Right ventricle myocardium superior (tissue), 1 donor: ENCODE results near the gene CARD19. TPM values are rescaled to one million over a fixed set of nuclear protein-coding genes. Genes with fewer than 3 reads are reported as not detected.

ENCODE experiments used
- ATAC-seq: fragments of 200-7000 bp; cut with Tn5 transposase; one replicate; pipeline ENCODE4 v1.9.1; 2020; ENCODE audit warnings: mild to moderate bottlenecking; ENCODE audit not compliant: poor library complexity
- DNase-seq: peaks from one replicate; pipeline ENCODE4 v3.0.0-alpha.2; 2020
- intact Hi-C: fragments of 100-400 bp; cut with DNase I; formaldehyde crosslinking; loops from one replicate; pipeline ENCODE4 v1.11.2; 2022
- long read RNA-seq: library from polyadenylated mRNA; unstranded; transcript quantifications from one replicate; pipeline ENCODE4 v2.0.0, GENCODE V29; 2021
- total RNA-seq: library from RNA; stranded (reverse); fragmentation: NEBNext Ultra II Directional; extraction: Animal tissue kit (Norgen Biotek cat#: 25700); gene quantifications from one replicate; pipeline ENCODE4 v1.2.1, GENCODE V29; 2021
- donor health status: DM: no; HTN: yes; CAD: no; lungs with severe emphysema.

CARD19 gene
- total RNA-seq = 27.5 TPM
- long read RNA-seq, transcript CARD19-201 (6 exons, 855 nt) = major isoform, 9 of 27 reads
- long read RNA-seq, transcript CARD19-204 (5 exons, 660 nt) = minor isoform, 6 of 27 reads
- long read RNA-seq, partial matches to known transcripts = 0 of 27 reads
- long read RNA-seq, other reads (novel, unspliced or antisense) = 5 of 27 reads

GRCh38 chr9:93096131-93096802, at the start of gene CARD19:
Gene CARD19, plus strand, starts transcription at chr9:93096217. Its CDS starts 129 bp downstream, at chr9:93096346.
- peak; percentile 6 for ATAC-seq
- intact Hi-C loops = no loop called here

GRCh38 chr9:93048566-93049448, 47.2 kb upstream of the CARD19 start:
- DNase-seq = peak; percentile 25
- intact Hi-C loops = no loop called here

More at GRCh38 chr9:93096131-93096802, at the start of gene CARD19:
- DNase-seq = peak; percentile 76

GRCh38 chr9:93049491-93049890, 46.5 kb upstream of the CARD19 start:
- peak; percentile 6 for DNase-seq
- intact Hi-C loops = no loop called here

More at GRCh38 chr9:93048566-93049448, 47.2 kb upstream of the CARD19 start:
- ATAC-seq = no peak

GRCh38 chr9:93050231-93050630, 45.8 kb upstream of the CARD19 start:
- intact Hi-C loops = no loop called here
- DNase-seq = peak; percentile 14
- ATAC-seq = no peak

More at GRCh38 chr9:93049491-93049890, 46.5 kb upstream of the CARD19 start:
- no peak for ATAC-seq

GRCh38 chr9:93051680-93052089, 44.3 kb upstream of the CARD19 start:
- intact Hi-C loops = no loop called here
- DNase-seq = peak; percentile 60
- ATAC-seq = peak; percentile 66

GRCh38 chr9:93052791-93053540, 43.1 kb upstream of the CARD19 start:
- ATAC-seq (no peak), DNase-seq (peak; percentile 20)
- intact Hi-C loops = no loop called here

- DNase-seq (peak; percentile 17), ATAC-seq (no peak)
- intact Hi-C loops = no loop called here
Measured at GRCh38 chr9:93053781-93054331, 42.2 kb upstream of the CARD19 start.

GRCh38 chr9:93054758-93055704, 41.0 kb upstream of the CARD19 start:
- ATAC-seq = peak; percentile 47
- intact Hi-C loops = no loop called here

GRCh38 chr9:93057042-93057702, 38.8 kb upstream of the CARD19 start:
- ATAC-seq (no peak), DNase-seq (peak; percentile 14)
- intact Hi-C loops = no loop called here

More at GRCh38 chr9:93054758-93055704, 41.0 kb upstream of the CARD19 start:
- DNase-seq = peak; percentile 50

- DNase-seq (no peak), ATAC-seq (no peak)
- intact Hi-C loops = no loop called here
Measured at GRCh38 chr9:93057703-93058354, 38.2 kb upstream of the CARD19 start.

- DNase-seq (peak; percentile 76), ATAC-seq (peak; percentile 81)
- intact Hi-C loops = no loop called here
Measured at GRCh38 chr9:93058355-93059010, 37.5 kb upstream of the CARD19 start, which contains the start of gene SUSD3. Gene SUSD3, plus strand, starts transcription at chr9:93058701. Its CDS starts 42 bp downstream, at chr9:93058743.

- ATAC-seq = peak; percentile 21
- intact Hi-C loops = no loop called here
- no peak for DNase-seq
Measured at GRCh38 chr9:93059011-93059714, 36.9 kb upstream of the CARD19 start.

GRCh38 chr9:93059715-93060578, 36.1 kb upstream of the CARD19 start:
- ATAC-seq (no peak), DNase-seq (no peak)
- intact Hi-C loops = no loop called here

- ATAC-seq (no peak), DNase-seq (no peak)
- intact Hi-C loops = no loop called here
Measured at GRCh38 chr9:93060746-93061259, 35.2 kb upstream of the CARD19 start.
